Measurements from ENCODE around the gene SALL3.

The SALL3 gene

DNA sequence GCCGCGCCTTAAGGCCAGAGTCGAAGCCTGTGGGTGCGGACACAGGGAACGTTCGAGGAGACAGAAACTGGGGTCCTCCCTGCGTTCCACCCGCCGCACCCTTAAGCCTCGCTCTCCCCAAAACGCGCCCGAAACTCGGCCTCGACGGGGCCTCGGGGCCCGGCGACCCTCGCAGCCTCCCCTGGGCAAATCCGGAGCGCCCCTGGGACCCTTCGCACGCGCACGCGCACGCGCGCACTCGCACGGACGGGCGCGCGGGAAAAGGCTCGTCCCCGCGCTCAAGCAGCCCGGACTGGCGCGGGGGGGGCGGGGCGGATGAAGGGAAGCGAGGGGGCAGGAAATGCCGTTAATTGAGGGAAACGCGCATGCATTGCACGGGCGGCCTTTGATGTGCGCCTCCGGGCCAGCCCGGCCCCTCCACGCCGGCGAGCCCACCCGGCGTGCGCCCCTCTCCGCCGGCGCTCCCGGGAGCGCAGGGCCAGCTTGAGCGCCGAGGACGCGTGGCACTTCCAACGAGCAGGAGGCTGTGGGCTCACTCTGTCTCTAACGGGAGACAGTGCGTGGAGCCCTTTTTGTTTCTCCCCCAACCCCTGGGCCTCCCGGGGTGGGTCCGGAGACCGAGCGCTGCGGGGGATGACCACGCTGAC, 5.4 kb upstream of the SALL3 start:
- Histone ChIP-seq H3K9ac (ENCODE audit: low read depth, low read length, poor library complexity) (peak overlapping the region; percentile 70), H2BK5ac (ENCODE audit: low read length) (no peak overlapping the region), H3K23ac (ENCODE audit: low read depth, low read length, poor library complexity) (peak overlapping the region; percentile 55), H3K4me2 (ENCODE audit: insufficient read depth, low read length, poor library complexity, severe bottlenecking) (peak overlapping the region; percentile 89), H3K4me3 (ENCODE audit: low read length in 2 of 2) (peak overlapping the region in 1 of 2 donors; percentile 76), H3K14ac (ENCODE audit: low read length) (peak overlapping the region; percentile 89), H3K79me1 (ENCODE audit: low read depth, low read length) (peaks cover 5% of the 10 kb centered on the region), H2BK120ac (ENCODE audit: low read depth, low read length) (no peak overlapping the region), H2AFZ (ENCODE audit: low read length) (no peak overlapping the region), H3K27ac (replicated peaks; ENCODE audit: low read length) (no peak overlapping the region), H4K91ac (ENCODE audit: low read depth, low read length, poor library complexity) (no peak overlapping the region), H2BK15ac (ENCODE audit: low read length) (peak overlapping the region; percentile 49), H3K36me3 (replicated peaks in 1 of 2; ENCODE audit: control insufficient read depth in 2 of 2, insufficient read depth in 2 of 2, low read length in 2 of 2) (no peaks in the 10 kb centered on the region), H3K9me3 (replicated peaks in 1 of 2; ENCODE audit: control insufficient read depth in 2 of 2, insufficient read depth in 1 of 2, low read depth in 1 of 2, low read length in 2 of 2) (peaks cover 0 to 4% of the 10 kb centered on the region in 2 donors), H3K4ac (ENCODE audit: low read length) (no peak overlapping the region), H3K27me3 (ENCODE audit: control insufficient read depth in 3 of 3, insufficient read depth in 3 of 3, low read depth in 1 of 3, low read length in 3 of 3) (peaks cover 34 to 96% (median 75%) of the 10 kb centered on the region in 3 experiments), H2AK5ac (ENCODE audit: low read depth, low read length) (peak overlapping the region; percentile 70), H2BK12ac (ENCODE audit: low read length) (no peak overlapping the region), H3K18ac (ENCODE audit: low read length) (peak overlapping the region; percentile 95), H4K8ac (ENCODE audit: low read depth, low read length) (no peak overlapping the region), H3K4me1 (ENCODE audit: control insufficient read depth in 2 of 2, insufficient read depth in 1 of 2, low read depth in 1 of 2, low read length in 2 of 2) (peaks cover 0 to 13% of the 10 kb centered on the region in 2 donors)
- DNase-seq (ENCODE audit: low spot score) = no peak
- WGBS, 2 donors (ENCODE audit: extremely low coverage in 2 of 2, insufficient read length in 2 of 2, insufficient replicate concordance in 1 of 2) = no CpG with 5 or more reads among the region's 77 CpGs

DNA sequence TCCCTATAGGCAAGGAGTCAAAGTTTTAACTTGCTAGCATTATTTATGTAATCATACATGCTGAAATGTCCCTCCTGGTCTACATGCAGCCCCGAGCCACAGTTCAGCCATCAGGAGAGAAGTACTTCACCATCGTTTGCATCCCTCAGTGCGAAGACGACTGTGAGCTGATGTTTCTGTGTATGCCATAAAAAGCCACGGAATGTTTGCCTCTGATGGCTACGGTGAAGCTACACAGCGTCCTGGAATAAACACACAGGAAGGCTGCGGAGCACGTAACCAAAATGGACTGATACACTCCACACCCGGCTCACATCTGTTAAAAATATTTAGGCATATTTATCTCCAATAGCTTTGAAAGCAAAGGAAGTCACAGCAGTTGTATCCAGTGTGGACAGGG, 4.3 kb upstream of the SALL3 start:
- Histone ChIP-seq H3K14ac (ENCODE audit: low read length) (no peak overlapping the region), H3K4me3 (ENCODE audit: low read length in 2 of 2) (no peak overlapping the region), H3K27me3 (ENCODE audit: control insufficient read depth in 3 of 3, insufficient read depth in 3 of 3, low read depth in 1 of 3, low read length in 3 of 3) (peaks cover 34 to 88% (median 75%) of the 10 kb centered on the region in 3 experiments), H3K18ac (ENCODE audit: low read length) (no peak overlapping the region), H2AFZ (ENCODE audit: low read length) (no peak overlapping the region), H3K36me3 (replicated peaks in 1 of 2; ENCODE audit: control insufficient read depth in 2 of 2, insufficient read depth in 2 of 2, low read length in 2 of 2) (no peaks in the 10 kb centered on the region), H2BK15ac (ENCODE audit: low read length) (no peak overlapping the region), H2BK12ac (ENCODE audit: low read length) (no peak overlapping the region), H3K9me3 (replicated peaks in 1 of 2; ENCODE audit: control insufficient read depth in 2 of 2, insufficient read depth in 1 of 2, low read depth in 1 of 2, low read length in 2 of 2) (peaks cover 0 to 4% of the 10 kb centered on the region in 2 donors), H3K79me1 (ENCODE audit: low read depth, low read length) (peaks cover 5% of the 10 kb centered on the region), H2BK120ac (ENCODE audit: low read depth, low read length) (no peak overlapping the region), H4K8ac (ENCODE audit: low read depth, low read length) (no peak overlapping the region), H3K27ac (replicated peaks; ENCODE audit: low read length) (no peak overlapping the region), H2AK5ac (ENCODE audit: low read depth, low read length) (no peak overlapping the region), H3K4ac (ENCODE audit: low read length) (no peak overlapping the region), H3K9ac (ENCODE audit: low read depth, low read length, poor library complexity) (no peak overlapping the region), H2BK5ac (ENCODE audit: low read length) (no peak overlapping the region), H3K23ac (ENCODE audit: low read depth, low read length, poor library complexity) (no peak overlapping the region), H3K4me2 (ENCODE audit: insufficient read depth, low read length, poor library complexity, severe bottlenecking) (no peak overlapping the region), H4K91ac (ENCODE audit: low read depth, low read length, poor library complexity) (no peak overlapping the region), H3K4me1 (ENCODE audit: control insufficient read depth in 2 of 2, insufficient read depth in 1 of 2, low read depth in 1 of 2, low read length in 2 of 2) (peaks cover 0 to 13% of the 10 kb centered on the region in 2 donors)
- no CpG with 5 or more reads among the region's 10 CpGs for WGBS, 2 donors (ENCODE audit: extremely low coverage in 2 of 2, insufficient read length in 2 of 2, insufficient replicate concordance in 1 of 2)
- no peak for DNase-seq (ENCODE audit: low spot score)

DNA sequence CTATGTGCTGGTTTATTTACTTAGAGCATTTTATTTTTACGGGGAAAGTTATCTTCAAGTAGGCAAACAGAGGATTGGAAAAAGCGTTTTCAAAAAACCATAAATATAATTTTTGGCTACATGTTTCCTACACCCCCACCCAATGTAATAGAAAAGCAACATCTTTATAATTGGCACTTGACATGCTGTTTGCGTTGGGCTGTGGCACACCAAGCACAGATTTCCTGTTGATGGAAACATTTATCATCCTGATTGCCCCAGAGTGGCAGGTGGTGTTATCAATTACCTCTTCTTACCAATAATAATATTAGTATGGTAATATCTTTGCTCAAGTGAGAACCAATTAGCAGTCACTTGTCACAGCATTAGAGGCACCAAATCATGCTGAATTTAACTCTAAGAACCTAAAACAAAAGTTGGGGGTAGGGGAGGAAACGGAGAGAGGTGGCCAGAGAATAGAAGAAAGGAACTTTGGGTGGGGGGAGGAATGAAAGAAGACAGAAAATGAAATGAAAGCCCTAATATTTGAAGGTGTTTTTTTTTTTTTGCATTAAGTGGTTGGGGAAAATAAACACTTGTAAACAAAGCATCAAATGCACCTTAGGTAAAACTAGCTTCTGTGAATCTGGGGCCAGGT, 3.8 kb upstream of the SALL3 start:
- H2BK5ac ChIP-seq (ENCODE audit: low read length) = no peak overlapping the region
- H4K8ac ChIP-seq (ENCODE audit: low read depth, low read length) = no peak overlapping the region
- H2BK12ac ChIP-seq (ENCODE audit: low read length) = no peak overlapping the region
- no peak overlapping the region for H3K9ac ChIP-seq (ENCODE audit: low read depth, low read length, poor library complexity)
- no peak overlapping the region for H2AFZ ChIP-seq (ENCODE audit: low read length)
- H3K27ac ChIP-seq (replicated peaks; ENCODE audit: low read length) = no peak overlapping the region
- no peak overlapping the region for H3K4me3 ChIP-seq (ENCODE audit: low read length in 2 of 2)
- H3K79me1 ChIP-seq (ENCODE audit: low read depth, low read length) = peaks cover 5% of the 10 kb centered on the region
- H2AK5ac ChIP-seq (ENCODE audit: low read depth, low read length) = no peak overlapping the region
- peaks cover 0 to 13% of the 10 kb centered on the region in 2 donors for H3K4me1 ChIP-seq (ENCODE audit: control insufficient read depth in 2 of 2, insufficient read depth in 1 of 2, low read depth in 1 of 2, low read length in 2 of 2)
- no peak overlapping the region for H3K4me2 ChIP-seq (ENCODE audit: insufficient read depth, low read length, poor library complexity, severe bottlenecking)
- no peak overlapping the region for H2BK15ac ChIP-seq (ENCODE audit: low read length)
- H3K4ac ChIP-seq (ENCODE audit: low read length) = no peak overlapping the region
- no peak overlapping the region for H3K18ac ChIP-seq (ENCODE audit: low read length)
- H3K27me3 ChIP-seq (ENCODE audit: control insufficient read depth in 3 of 3, insufficient read depth in 3 of 3, low read depth in 1 of 3, low read length in 3 of 3) = peaks cover 34 to 90% (median 75%) of the 10 kb centered on the region in 3 experiments
- WGBS, 2 donors (ENCODE audit: extremely low coverage in 2 of 2, insufficient read length in 2 of 2, insufficient replicate concordance in 1 of 2) = no CpG with 5 or more reads among the region's 4 CpGs
- H3K36me3 ChIP-seq (replicated peaks in 1 of 2; ENCODE audit: control insufficient read depth in 2 of 2, insufficient read depth in 2 of 2, low read length in 2 of 2) = no peaks in the 10 kb centered on the region
- peaks cover 0 to 4% of the 10 kb centered on the region in 2 donors for H3K9me3 ChIP-seq (replicated peaks in 1 of 2; ENCODE audit: control insufficient read depth in 2 of 2, insufficient read depth in 1 of 2, low read depth in 1 of 2, low read length in 2 of 2)
- H3K14ac ChIP-seq (ENCODE audit: low read length) = no peak overlapping the region
- H4K91ac ChIP-seq (ENCODE audit: low read depth, low read length, poor library complexity) = no peak overlapping the region
- no peak overlapping the region for H3K23ac ChIP-seq (ENCODE audit: low read depth, low read length, poor library complexity)
- no peak for DNase-seq (ENCODE audit: low spot score)
- H2BK120ac ChIP-seq (ENCODE audit: low read depth, low read length) = no peak overlapping the region
